GM12873 (cell line): ENCODE data around the gene KRT75.

Experiments
- TF ChIP-seq, protein P1 (sequence below): IDR thresholded peaks from 2 replicates; pipeline ENCODE4 v1.5.1; 2012; ENCODE audit warnings: low read depth, mild to moderate bottlenecking, moderate library complexity, low read length, control low read depth; ENCODE audit not compliant: insufficient read depth; ENCODE audit errors: missing control alignments

KRT75 gene

GRCh38 chr12:52445876-52446275 is 11.7 kb upstream of the KRT75 start:
- TF ChIP-seq, protein P1, sequence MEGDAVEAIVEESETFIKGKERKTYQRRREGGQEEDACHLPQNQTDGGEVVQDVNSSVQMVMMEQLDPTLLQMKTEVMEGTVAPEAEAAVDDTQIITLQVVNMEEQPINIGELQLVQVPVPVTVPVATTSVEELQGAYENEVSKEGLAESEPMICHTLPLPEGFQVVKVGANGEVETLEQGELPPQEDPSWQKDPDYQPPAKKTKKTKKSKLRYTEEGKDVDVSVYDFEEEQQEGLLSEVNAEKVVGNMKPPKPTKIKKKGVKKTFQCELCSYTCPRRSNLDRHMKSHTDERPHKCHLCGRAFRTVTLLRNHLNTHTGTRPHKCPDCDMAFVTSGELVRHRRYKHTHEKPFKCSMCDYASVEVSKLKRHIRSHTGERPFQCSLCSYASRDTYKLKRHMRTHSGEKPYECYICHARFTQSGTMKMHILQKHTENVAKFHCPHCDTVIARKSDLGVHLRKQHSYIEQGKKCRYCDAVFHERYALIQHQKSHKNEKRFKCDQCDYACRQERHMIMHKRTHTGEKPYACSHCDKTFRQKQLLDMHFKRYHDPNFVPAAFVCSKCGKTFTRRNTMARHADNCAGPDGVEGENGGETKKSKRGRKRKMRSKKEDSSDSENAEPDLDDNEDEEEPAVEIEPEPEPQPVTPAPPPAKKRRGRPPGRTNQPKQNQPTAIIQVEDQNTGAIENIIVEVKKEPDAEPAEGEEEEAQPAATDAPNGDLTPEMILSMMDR, result no peak

DNA sequence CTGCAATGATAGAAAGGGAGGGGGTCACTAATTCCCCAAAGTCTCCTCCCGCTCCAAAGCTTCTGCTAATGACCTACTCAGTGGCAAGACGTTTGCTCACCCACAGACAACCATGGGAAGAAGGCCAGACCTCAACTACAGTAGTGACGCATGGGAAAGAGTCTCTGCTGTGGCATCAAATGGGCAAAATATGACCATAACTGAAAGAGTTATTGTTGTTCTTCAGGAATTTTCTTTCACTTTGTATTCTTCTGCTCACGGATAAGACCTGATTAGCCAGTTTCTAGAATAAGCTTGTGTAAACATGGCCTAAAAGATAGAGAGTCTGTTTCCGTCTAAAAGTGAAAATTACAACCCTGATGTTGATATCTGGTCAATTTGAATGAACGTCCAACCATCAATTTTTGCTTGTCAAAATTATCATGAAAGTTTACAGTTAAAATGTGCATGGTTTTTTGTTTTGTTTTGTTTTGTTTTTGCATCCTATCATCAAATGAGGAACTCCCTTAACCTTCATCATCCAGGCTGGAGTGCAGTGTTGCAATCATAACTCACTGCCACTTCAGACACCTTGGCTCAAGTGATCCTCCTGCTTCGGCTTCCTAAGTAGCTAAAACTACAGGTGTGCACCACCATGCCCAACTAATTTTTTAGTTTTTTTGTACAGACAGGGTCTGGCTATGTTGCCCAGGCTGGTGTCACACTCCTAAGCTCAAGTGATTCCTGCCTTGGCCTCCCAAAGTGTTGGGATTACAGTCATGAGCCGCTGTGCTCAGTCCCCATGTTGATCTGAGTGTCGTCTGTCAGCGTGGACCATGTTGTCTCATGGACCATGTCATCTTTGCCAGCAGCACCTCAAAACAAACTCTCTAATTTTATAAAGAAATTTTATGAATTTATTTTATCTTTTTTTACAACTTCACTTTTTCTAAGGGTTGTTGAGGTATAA is 10.8 kb upstream of the KRT75 start:
- TF ChIP-seq, protein P1, result no peak

- TF ChIP-seq, protein P1, result no peak
Measured at GRCh38 chr12:52443966-52444365, 9.8 kb upstream of the KRT75 start.

DNA sequence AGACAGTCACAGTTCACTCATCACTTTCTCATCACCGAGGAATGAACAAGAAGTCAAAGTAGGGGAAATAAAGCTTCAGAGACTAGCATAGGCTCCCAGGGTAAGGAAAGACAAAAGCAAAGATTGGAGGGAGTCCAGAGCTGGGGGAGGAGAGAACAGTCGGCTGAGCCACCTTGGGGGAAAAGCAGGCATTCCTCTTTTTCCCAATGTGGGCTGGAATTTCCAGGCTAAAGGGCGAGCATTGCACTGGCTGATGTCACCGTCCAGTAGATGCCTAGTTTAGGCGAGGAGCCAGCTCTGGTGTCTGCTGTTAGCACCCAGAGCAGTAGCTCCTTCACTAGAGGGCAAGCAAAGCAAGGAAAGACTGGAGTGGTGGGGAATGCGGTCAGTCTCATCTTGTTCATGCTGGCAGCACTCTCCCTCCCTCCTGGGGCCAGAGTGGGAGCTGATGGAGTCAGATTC is 8.5 kb upstream of the KRT75 start:
- TF ChIP-seq, protein P1, result no peak

DNA sequence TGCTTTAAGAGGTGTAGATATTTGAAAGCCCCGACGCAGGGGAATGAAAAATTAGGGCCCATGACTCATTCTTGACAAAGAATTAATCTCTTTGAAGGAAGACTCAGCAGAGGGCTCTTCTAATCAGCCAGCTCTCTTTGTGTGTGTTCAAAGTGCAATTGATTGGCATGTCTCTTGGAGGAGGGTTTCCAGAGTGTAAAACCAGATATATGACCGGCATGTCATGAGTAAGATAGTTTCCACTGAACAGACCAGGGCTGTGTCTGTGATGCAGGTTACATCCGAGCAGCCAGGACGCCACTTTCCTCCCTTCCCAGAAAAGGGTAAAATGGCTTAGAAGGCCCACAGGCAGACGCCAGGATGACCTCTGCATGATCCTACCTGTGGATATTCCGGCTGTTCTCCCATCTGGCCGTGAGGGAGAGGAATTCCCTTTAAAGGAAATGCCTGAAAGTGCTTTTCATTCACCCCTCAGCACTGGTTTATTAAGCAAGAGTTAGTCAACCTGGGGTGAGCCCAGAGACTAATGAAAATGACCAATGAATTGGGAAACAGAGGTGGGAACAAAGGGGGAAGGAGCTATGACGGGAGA is 7.2 kb upstream of the KRT75 start:
- TF ChIP-seq, protein P1, result no peak

DNA sequence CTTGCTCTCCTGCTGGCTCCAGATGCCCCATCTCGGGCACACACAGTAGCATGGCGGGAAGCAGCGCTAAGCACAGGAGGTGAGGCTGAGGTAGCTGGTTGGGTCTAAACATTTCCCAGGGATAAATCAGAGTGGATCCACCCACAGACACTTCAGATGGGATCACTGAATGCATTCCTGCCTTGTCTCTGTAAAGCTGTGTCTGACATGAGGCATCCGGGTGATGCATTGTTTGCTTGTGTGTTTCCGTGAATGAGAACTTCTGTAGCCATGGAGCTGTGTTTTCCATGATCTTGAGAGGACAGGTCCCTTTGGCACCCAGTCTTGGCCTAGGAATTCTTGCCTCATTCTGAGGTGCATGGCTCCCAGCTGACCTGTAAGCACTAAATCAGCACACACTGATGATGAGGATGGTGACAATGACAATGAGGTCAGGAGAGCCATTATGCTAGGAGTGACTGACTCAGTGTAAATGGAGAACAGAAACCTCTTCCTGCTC is 6.7 kb upstream of the KRT75 start:
- TF ChIP-seq, protein P1, result no peak

GRCh38 chr12:52439845-52440244 is 5.7 kb upstream of the KRT75 start:
- TF ChIP-seq, protein P1, result no peak
